Measurements from ENCODE around the gene SLC30A5.

DNA sequence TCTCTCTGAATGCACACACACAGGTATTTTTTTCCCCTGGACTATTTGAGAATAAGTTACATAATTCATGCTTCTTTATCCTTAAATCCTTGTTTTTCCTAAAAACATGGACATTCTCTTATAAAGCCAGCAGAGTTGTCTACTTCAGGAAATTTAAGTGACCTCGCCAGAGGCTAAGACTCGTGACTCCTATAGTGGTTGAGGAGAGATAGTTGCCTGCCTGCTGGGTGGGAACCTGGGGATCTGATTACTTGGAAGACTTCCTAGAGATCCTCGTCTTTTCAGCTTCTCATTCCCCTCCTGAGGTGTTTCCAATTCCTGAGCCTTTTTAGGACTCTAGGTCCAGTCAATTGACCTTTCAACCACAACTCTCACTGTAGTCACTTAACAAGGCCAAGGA is 5.5 kb downstream of the SLC30A5 start:
- TF ChIP-seq, protein P1, sequence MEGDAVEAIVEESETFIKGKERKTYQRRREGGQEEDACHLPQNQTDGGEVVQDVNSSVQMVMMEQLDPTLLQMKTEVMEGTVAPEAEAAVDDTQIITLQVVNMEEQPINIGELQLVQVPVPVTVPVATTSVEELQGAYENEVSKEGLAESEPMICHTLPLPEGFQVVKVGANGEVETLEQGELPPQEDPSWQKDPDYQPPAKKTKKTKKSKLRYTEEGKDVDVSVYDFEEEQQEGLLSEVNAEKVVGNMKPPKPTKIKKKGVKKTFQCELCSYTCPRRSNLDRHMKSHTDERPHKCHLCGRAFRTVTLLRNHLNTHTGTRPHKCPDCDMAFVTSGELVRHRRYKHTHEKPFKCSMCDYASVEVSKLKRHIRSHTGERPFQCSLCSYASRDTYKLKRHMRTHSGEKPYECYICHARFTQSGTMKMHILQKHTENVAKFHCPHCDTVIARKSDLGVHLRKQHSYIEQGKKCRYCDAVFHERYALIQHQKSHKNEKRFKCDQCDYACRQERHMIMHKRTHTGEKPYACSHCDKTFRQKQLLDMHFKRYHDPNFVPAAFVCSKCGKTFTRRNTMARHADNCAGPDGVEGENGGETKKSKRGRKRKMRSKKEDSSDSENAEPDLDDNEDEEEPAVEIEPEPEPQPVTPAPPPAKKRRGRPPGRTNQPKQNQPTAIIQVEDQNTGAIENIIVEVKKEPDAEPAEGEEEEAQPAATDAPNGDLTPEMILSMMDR (IDR thresholded peaks at IDR 0.05) = no peak
- no peak for TF ChIP-seq POLR2A (IDR thresholded peaks at IDR 0.05)

Measured in thyroid gland (tissue), 4 donors.